BJ (cell line): Measurements from ENCODE around the gene HES2. TPM values are rescaled to one million over a fixed set of nuclear protein-coding genes. Genes with fewer than 3 reads are reported as not detected.

Experiments
- CTCF ChIA-PET: fragments of 350-600 bp; formaldehyde crosslinking; extraction: SDS; loops from one replicate; lab custom pipeline; 2021; ENCODE audit warnings: antibody characterized with exemption, inconsistent platforms; lab: Yijun Ruan, JAX
- POLR2A ChIA-PET: fragments of 300-600 bp; sonication (Branson Sonifier 250); formaldehyde crosslinking; extraction: SDS; loops from one replicate; lab custom pipeline; 2021; ENCODE audit warnings: antibody characterized with exemption; lab: Charles Lee
- DNase-seq: peaks from one replicate; pipeline ENCODE4 v3.0.0-alpha.2; 2011; ENCODE audit warnings: low read depth
- H3K27me3 ChIP-seq: 2 replicates; pipeline ENCODE4 v1.6.0; 2011; ENCODE audit warnings: low read length; ENCODE audit not compliant: control insufficient read depth, insufficient read depth
- H3K36me3 ChIP-seq: 2 replicates; pipeline ENCODE4 v1.5.1; 2011; ENCODE audit warnings: low read length; ENCODE audit not compliant: control insufficient read depth, insufficient read depth
- H3K4me3 ChIP-seq: 2 replicates; pipeline ENCODE4 v1.5.1; 2011; ENCODE audit warnings: low read depth, mild to moderate bottlenecking, control low read depth, low read length
- CTCF ChIP-seq: IDR thresholded peaks from 2 replicates; pipeline ENCODE4 v1.5.1; 2011; ENCODE audit warnings: low read depth, mild to moderate bottlenecking, control low read depth, inconsistent platforms, low read length, moderate library complexity; ENCODE audit not compliant: insufficient read depth
- polyA plus RNA-seq: library from polyadenylated mRNA; depleted of rRNA; stranded (reverse); fragments of >200 nt; gene quantifications from 2 replicates; pipeline ENCODE4 v1.2.3, GENCODE V29; 2011

HES2 gene
- polyA plus RNA-seq, 1 experiment = not detected

GRCh38 chr1:6420454-6421042 is 829 bp upstream of the HES2 start:
- ChIA-PET POLR2A (no interaction called here), CTCF (interaction anchor here (0.5 to 4.3 kb wide), 5 partner anchors 10 to 176 kb away, joined by 3 to 24 read pairs (median 3); no protein-coding TSS in a partner anchor)
- TF ChIP-seq CTCF = no peak
- Histone ChIP-seq H3K4me3 (no peak overlapping the region), H3K36me3 (no peaks in the 10 kb centered on the region), H3K27me3 (peaks cover 62% of the 10 kb centered on the region)
- DNase-seq = no peak

- no peak for TF ChIP-seq CTCF
- Histone ChIP-seq H3K4me3 (peak overlapping the region; percentile 21), H3K27me3 (peaks cover 58% of the 10 kb centered on the region), H3K36me3 (no peaks in the 10 kb centered on the region)
- no peak for DNase-seq
- ChIA-PET CTCF (interaction anchor here (0.7 to 4.3 kb wide), 7 partner anchors 13 to 173 kb away, joined by 3 to 24 read pairs (median 3); no protein-coding TSS in a partner anchor), POLR2A (no interaction called here)
Observed at GRCh38 chr1:6419397-6419803, 319 bp downstream of the HES2 start.

GRCh38 chr1:6418668-6419396 is 887 bp downstream of the HES2 start:
- ChIA-PET POLR2A (no interaction called here), CTCF (interaction anchor here (0.8 to 4.3 kb wide), 6 partner anchors 12 to 173 kb away, joined by 3 to 24 read pairs (median 3); no protein-coding TSS in a partner anchor)
- Histone ChIP-seq H3K36me3 (no peaks in the 10 kb centered on the region), H3K27me3 (peaks cover 53% of the 10 kb centered on the region), H3K4me3 (no peak overlapping the region)
- no peak for TF ChIP-seq CTCF
- no peak for DNase-seq

- Histone ChIP-seq H3K4me3 (no peak overlapping the region), H3K36me3 (no peaks in the 10 kb centered on the region), H3K27me3 (peaks cover 47% of the 10 kb centered on the region)
- ChIA-PET POLR2A (no interaction called here), CTCF (interaction anchor here (1.4 to 4.3 kb wide), 3 partner anchors 13 to 172 kb away, joined by 3 to 24 read pairs (median 4); no protein-coding TSS in a partner anchor)
- no peak for DNase-seq
- TF ChIP-seq CTCF = no peak
Observed at GRCh38 chr1:6417961-6418667, 1.6 kb downstream of the HES2 start.

- CTCF ChIA-PET = interaction anchor here (1.2 to 4.3 kb wide), 3 partner anchors 10 to 21 kb away, joined by 4 to 24 read pairs (median 5); no protein-coding TSS in a partner anchor
- Histone ChIP-seq H3K36me3 (no peaks in the 10 kb centered on the region), H3K4me3 (no peak overlapping the region), H3K27me3 (peaks cover 47% of the 10 kb centered on the region)
- POLR2A ChIA-PET = no interaction called here
- no peak for DNase-seq
- no peak for TF ChIP-seq CTCF
Observed at GRCh38 chr1:6416906-6417305, 2.8 kb downstream of the HES2 start.
